GM21619 (cell line): Measurements from ENCODE around the gene SETD4.
"Not testable (repeated sequence)": the region's sequence is repeated elsewhere in the genome, so short reads cannot be mapped to it uniquely, and the experiment has no call there.

Source experiments
- ATAC-seq: cut with Tn5 transposase; IDR thresholded peaks from one replicate; pipeline ENCODE4 v1.9.1; 2021; ENCODE audit not compliant: unreplicated experiment

Gene SETD4, protein sequence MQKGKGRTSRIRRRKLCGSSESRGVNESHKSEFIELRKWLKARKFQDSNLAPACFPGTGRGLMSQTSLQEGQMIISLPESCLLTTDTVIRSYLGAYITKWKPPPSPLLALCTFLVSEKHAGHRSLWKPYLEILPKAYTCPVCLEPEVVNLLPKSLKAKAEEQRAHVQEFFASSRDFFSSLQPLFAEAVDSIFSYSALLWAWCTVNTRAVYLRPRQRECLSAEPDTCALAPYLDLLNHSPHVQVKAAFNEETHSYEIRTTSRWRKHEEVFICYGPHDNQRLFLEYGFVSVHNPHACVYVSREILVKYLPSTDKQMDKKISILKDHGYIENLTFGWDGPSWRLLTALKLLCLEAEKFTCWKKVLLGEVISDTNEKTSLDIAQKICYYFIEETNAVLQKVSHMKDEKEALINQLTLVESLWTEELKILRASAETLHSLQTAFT

DNA sequence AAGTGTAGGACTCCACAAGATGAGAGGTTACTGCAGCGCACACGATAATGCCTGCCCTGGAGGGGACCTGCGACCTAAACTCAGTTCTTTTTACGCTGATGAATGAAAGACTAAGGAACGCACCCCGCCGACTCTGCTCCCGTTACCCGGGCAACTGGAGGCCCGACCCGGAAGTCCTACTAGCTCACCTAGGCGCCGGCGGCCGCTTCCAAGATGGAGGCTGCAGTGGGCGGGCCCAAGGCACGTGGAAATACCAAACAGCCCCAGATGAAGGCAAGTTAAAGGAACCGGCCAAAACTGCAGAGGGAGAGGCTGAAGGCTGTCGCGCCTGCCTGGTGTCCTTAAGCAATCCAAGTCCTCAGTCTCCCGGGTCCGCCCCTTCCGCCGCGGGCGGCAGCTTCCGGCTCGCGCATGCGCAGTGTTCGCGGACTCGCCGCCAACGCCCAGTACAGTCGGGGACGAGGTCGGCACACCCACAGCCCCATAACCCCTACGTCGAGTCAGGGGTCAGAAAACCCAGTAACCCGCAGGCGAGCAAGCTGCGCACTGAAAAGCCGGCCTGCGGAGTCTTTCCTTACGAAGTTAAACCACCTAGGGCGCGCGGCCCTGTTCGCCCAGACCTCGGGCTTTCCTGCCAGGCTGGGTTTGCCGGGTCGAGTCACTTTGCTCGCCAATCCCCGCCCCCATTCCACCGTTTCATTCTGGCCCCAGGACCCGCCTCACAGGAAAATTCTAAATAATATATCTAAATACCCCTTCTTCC is at the start of gene SETD4:
SETD4 (minus strand) TSS at position 368 of the 763 bp plus-strand sequence. CDS start 1,638 bp downstream, outside the sequence.
- peak; percentile 87 for ATAC-seq

DNA sequence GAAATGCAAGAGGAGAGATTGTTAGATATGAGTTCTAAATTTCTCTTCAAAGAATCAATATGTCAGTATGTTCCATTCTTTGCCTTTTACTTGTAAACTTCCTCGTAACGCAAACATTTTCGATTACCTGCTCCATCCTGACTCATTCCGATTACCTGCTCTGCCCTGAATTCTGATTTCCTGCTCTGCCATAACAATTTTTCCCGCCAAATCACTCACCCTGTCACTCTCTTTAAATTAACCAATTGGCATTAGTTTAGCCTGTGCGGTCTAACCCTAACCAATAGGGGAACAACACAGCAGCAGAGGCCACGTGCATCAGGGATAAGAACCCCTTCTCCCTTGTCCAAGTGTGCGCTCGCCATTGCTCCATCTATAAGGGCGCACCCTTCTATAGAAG is 49.5 kb upstream of the SETD4 start:
- ATAC-seq = no peak

DNA sequence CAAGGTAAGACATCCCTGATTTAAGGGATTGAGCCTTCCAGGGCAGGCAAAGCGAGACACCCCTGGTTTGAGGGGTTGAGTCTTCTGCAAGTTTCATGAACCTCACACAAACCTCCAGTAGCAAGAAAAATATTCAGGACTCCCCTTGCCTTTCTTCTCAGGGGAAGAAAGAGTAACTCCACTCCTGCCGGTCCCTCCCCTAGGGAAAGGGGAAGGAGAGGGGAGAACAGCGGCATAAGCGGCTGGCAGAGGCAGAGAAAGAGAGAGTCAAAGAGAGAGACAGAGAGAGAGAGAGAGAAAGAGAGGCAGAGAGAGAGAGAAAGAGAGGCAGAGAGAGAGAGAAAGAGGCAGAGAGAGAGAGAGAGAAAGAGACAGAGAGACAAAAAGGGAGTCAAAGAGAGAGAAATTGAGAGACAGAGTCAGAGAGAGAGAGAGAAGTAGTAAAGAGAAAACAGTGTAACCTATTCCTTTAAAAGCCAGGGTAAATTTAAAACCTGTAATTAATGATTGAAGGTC is 45.1 kb upstream of the SETD4 start:
- no peak for ATAC-seq

DNA sequence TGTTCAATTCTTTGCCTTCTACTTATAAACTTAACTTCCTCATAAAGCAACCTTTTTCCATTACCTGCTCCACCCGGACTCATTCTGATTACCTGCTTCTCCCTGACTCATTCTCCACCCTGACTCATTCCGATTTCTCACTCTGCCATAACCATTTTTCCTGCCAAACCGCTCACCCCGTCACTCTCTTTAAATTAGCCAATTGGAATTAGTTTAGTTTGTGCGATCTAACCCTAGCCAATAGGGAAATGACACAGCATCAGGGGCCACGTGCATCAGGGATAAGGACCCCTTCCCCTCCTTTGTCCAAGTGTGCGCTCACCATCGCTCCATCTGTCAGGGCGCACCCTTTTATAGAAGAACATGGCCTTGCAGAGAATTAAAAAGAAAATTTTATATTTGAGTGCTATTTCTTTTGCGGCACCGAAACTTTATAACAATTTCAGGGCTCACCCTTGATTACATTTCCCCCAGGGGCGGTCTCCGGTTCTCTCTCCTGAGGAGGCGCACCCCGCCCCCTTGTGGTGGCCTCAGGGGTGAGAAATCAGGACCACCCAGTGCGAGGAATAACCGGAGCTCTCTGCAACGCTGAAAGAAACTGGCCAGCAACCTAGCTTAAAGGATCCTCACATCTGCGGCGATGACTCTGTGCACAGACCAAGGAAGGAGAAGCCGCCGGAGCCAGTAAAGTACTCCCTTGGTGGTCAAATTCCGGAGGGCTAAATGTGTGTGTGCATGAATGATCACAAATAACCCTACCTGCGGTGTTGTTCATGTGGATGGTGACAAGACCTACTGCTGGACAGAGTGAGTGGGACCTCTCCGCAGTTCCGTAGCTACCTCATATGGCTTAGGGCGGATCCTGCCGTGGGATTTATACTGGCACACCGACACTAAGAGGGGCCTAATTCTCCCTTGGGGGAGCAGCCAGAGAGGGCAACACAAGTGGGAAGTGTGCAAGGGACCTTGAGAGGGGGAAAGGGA is 44.3 kb upstream of the SETD4 start:
- ATAC-seq = no peak

DNA sequence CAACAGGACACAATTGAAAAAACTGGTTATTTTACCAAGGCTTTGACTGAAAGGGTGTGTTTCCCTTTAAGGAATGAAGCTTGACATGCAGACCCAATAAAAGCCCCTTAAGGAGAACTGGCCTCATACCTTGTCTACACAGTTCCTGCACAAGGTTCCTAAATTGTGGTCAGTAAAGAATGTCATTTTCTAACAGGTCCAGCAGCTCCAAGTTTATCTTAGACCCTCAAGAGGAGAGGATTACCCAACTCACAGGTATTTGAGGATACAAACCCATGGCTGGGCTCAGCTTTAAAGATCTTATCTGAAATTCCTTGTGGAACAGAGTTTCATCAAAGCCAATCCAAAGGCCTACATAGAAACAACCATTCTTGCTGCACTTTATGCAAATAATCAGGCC is 43.1 kb upstream of the SETD4 start:
- no peak for ATAC-seq

DNA sequence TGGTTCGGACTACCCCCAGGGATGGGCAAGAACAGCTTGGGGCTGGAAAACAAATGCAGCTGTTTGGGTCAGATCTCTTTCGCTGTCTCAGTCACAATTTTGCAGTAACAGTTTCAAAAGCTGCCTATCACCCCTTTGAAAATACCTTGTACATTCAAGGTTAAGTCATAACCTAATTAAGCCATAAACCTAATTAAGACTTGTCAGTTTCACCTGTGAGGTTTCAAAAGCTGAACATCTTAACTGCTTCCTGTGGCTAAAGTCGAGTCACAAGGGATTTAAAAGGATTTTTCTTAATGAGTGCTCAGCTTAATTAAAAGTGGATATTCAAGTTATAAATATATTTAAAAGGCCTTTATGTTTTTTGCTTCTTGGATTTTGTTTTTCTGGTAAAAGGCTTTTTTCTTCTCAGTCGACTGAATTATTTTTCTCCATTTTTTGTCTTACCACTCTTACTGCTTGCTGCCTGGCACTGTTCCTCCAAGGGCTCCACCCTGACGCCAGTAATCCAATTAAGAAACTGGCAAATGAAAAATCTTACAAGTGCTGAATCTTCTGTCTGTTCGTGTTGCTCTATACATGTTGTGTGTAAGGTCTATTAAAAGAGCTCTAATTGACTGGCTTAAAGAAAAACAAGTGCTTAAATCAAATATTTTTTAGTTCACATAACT is 40.8 kb upstream of the SETD4 start:
- no peak for ATAC-seq

DNA sequence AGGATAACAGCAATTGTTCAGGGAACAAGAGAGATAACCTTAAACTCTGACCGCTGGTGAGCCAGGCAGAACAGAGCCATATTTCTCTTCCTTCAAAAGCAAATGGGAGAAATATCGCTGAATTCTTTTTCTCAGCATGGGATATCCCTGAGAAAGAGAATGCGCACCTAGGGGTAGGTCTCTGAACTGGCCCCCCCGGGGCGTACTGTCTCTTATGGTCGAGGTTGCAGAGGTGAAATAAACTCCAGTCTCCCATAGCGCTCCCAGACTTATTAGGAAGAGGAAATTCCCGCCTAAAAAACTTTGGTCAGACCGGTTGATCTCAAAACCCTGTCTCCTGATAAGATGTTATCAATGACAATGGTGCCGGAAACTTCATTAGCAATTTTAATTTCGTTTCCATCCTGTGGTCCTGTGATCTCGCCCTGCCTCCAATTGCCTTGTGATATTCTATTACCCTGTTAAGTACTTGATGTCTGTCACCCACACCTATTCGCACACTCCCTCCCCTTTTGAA is 39.4 kb upstream of the SETD4 start:
- ATAC-seq = not testable (repeated sequence)

DNA sequence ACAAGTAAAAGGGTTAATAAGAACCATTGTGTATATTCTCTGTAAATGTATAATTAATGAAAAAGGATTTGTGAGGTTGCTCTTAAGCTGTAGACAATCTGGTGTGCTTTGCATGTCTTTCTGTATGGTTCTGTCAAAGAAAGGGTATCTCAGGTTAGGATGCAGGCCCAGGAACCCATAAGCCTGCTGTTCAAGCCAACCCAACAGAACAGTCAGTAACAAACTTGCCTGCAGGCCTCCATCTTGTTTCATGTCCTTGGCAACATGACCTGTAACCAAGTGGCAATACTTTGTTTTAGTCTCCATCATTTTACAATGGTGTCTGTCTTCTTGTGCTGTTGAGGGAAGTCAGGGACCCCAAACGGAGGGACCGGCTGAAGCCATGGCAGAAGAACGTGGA is 38.7 kb upstream of the SETD4 start:
- no peak for ATAC-seq

DNA sequence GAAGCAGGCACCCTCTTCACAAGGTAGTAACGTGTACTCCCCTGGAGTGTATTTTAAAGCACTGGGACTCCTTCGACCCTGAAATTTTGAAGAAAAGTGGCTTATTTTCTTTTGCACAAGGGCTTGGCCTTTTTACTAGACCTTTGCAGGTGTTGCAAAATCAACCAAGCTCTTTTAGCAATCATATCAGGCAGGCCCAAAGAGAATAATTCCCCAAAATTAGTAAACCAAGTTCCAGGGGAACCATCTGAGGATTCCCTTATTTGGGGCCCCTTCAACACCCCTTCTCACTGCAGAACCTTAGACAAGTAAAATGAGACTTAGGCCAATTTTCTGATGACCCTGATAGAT is 37.8 kb upstream of the SETD4 start:
- no peak for ATAC-seq

DNA sequence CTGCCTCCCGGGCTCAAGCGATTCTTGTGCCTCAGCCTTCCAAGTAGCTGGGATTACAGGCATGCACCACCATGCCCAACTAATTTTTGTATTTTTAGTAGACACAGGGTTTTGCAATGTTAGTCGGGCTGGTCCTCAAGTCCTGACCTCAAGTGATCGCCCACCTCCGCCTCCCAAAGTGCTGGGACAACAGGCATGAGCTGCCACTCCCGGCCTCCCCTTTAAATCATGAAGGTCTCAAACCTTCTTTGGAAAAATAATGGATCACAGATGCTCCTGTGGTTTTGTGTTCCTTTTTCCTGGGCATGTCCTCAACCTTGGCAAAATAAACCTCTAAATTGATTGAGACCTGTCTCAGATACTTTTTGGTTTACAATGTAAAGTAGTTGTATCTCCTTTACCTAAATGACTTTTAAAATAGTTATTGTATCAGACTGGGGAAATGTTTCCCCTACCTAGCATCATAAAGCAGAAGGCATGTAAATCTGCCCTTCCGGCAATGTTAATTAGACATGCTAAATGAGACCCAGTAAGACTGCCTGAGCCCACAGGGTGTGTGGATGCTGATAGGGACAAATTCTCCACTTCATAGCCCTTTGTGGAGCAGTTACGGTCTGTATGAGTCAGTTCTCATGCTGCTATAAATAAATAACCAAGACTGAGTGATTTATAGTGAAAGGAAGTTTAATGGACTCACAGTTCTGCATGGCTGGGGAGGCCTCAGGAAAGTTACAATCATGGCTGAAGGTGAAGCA is 37.3 kb upstream of the SETD4 start:
- peak; percentile 82 for ATAC-seq

DNA sequence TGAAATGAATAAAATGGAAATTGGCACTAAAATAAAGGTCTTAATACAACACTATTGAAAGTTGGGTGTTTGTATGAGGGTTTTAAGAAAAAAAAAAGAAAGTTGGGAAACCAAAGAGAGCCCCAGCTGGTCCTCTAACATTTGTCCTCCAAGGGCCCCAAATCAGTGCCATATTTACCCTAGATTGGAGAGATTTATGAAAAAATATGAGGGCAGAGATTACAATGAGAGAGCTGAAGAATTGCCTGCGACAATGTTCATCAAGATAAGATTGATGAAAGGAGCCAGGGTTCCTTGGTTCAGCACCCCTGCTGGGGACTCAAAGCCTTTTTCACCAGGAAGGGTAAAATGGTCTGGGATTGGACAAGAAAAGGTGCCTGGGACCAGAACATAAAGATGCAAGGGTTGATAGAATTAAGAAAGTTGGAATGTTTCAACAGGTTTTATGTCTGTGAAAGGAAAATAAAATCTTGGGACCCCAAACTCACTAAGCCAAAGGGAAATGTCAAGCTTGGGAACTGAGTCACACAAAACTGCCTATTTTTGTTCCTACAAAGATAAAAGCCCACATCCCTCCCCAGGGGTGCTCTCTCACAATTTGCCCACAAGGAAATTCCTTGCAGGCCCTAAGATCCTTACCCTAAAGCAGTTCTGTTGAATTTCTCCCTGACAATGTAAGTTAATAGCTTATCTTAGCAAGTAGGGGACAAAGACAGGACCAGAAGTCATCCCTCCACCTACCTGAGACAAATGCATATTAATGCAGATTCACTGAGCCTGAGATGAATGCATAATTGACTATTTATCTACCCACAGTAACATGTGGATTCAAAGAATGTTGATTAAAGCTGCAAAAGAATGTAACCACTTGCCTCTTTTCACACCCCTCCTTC is 36.3 kb upstream of the SETD4 start:
- no peak for ATAC-seq

DNA sequence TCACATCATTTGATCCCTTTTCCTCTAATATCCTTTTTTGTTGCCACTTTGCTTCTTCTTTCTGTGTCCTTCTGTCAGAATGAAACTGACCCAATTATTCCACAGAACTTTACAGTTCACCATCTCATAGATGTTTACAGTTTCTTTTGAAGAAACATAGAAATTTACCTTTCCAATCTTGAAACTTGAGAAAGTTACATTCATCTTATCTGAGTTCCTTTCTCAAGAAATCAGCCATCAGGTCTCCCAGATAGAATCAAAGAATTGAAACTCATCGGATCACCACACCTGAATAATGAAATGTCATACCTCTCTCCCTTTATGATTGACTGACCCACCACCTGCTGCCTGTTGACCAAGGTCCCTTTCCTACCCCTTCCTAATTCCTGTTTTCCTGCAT is 33.2 kb upstream of the SETD4 start:
- ATAC-seq = no peak

DNA sequence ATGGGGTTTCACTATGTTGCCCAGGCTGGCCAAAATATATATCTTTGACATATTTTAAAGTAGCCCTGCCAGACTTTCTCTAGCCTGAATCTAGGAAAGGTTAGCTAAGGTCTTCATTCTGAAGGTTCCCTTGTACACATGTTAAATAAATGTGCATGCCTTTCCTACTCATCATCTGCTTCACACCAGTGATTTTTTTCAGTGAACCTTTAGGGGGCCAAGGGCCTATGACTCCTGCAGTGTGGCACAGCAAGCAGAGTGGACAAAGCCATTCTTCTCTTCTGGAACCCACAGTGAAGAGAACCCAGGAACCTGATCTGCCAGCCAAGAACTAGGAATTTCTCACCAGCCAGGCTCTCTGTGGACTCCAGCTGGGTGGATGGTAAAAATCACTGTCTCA is 32.4 kb upstream of the SETD4 start:
- ATAC-seq = no peak

DNA sequence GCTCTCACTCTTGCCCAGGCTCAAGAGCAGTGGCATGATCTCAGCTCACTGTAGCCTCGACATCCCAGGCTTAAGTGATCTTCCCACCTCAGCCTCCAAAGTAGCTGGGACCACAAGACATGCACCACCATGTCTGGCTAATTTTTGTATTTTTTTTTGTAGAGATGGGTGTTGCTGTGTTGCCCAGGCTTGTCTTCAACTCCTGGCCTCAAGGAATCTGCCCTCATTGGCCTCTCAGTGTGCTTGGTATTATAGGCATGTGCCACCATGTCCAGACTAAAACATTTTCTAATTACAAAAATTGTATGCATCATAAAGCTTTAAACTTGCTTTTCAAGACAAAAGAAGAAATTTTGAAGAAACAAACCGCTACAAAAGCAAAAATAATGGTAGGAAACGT is 29.6 kb upstream of the SETD4 start:
- ATAC-seq = no peak

DNA sequence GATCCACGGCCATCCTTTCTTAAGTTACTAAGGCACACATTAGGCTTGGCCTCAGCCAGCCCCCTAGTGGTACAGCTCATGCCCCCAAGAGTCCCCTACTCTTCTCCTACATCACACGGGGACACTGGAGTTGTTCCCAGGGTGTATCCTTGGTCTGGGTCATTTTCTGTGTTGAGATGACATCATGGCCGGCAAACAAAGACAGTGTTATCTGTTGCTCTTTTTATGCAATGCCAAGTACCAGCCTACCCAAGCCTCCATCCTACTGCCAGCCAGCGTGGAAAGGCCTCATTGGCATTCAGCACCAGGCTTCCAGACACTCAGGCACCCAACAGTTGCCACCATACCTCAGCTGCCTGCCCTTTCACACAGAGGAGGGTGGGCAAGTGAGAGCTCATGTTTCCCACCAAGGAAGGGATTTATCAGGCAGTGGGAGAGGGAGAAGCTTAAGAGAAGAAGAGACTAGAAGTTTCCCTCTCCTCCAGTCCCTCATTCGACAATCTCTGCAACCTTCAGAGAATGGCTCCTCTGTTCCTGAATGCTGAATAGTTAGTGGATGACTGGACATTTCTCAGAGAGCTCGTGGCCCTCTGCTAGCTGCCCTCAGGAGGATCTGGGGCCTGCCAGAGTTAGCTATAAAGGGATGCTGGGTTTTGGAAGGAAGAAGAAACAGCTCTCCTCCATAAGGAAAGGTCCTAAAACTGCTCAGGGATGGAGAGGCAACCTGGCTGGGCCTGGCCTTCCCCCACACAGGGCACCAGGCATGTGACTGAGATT is 27.2 kb upstream of the SETD4 start:
- ATAC-seq = no peak

DNA sequence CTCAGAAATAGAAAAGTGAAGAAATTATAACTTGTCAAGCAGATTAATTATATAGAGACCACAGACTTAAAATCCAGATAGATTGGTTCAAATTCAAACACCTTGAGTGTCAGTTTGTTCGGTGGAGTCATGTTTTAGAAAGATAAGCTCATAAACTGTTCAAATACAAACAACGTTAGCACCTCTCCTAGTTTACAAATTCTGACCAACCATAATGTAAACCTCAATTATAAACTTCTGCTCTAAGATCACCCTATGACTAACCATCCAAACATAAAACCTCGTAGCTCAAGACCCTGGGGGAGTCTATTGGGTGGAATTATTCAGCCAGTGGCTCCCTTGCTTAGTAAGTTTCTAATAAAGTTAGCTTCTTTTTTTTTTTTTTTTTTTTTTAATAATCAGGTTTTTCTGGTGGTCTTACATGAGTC is 21.9 kb upstream of the SETD4 start:
- no peak for ATAC-seq

DNA sequence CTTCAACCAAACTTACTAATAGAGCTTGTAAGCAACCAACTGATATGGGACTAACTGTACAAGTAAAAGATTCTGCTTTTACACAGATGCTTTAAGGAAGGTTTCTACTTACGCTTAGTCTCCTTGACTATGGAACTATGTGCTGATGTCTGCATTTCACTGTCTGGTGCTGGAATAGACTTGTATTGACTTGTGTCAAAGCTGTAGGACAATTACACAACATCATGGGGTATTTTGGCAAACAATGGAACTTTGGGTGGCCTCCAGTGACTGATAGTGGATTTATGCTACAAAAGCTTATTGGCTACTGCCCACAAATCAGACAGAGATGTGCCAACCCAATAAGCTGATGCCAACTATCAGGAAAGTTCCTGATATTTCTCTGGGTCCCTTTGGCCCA is 20.1 kb upstream of the SETD4 start:
- ATAC-seq = no peak

DNA sequence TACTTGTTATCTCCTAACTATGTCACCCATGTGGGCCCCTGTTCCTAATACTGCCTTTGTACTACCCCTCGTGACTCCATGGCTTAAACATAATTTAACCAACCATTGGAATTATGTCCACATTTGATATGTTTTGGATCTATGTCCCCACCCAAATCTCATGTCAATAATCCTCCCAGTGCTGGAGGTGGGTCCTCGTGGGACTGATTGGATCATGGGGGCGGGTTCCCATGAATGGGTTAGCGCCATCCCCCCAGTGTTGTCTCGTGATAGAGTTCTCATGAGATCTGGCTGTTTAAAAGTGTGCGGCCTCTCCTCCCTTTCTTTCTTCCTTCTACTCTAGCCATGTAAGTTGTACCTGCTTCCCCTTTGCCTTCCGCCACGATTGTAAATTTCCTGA is 19.3 kb upstream of the SETD4 start:
- no peak for ATAC-seq
